GM12878 (cell line): ENCODE measurements around the gene PHC2. TPM values are rescaled to one million over a fixed set of nuclear protein-coding genes. Genes with fewer than 3 reads are reported as not detected.

Source experiments
- ATAC-seq: fragments of 200-7000 bp; cut with Tn5 transposase; 3 replicates; pipeline ENCODE4 v1.9.1; 2020; ENCODE audit warnings: mild to moderate bottlenecking, moderate library complexity
- BruUV-seq: library from RNA; stranded (reverse); fragments of 400-500 nt; replicated peaks from 2 replicates; lab custom pipeline; 2021; lab: Mats Ljungman, UMichigan
- CTCF ChIA-PET: fragments of 300-600 bp; sonication (Branson Sonifier 250); formaldehyde crosslinking; extraction: SDS; loops from one replicate; lab custom pipeline; 2021; ENCODE audit warnings: inconsistent platforms; lab: Yijun Ruan, JAX
- POLR2A ChIA-PET: fragments of 350-600 bp; formaldehyde crosslinking; extraction: SDS; loops from one replicate; lab custom pipeline; 2021; ENCODE audit warnings: inconsistent platforms; lab: Charles Lee
- RAD21 ChIA-PET: fragments of 300-600 bp; sonication (Branson Sonifier 250); formaldehyde crosslinking; loops from one replicate; lab custom pipeline; 2023; ENCODE audit warnings: antibody characterized with exemption; ENCODE audit not compliant: unreplicated experiment; lab: Charles Lee
- SMC1A ChIA-PET: fragments of 300-600 bp; sonication (Branson Sonifier 250); formaldehyde crosslinking; loops from one replicate; lab custom pipeline; 2023; ENCODE audit not compliant: unreplicated experiment, uncharacterized antibody; lab: Charles Lee
- DNase-seq: peaks from one replicate; pipeline ENCODE4 v3.0.0-alpha.2; 2011; ENCODE audit warnings: low read depth, low spot score
- FAIRE-seq: peaks from 3 replicates; lab custom pipeline; 2011; peaks lifted over from hg19 to GRCh38; lab: Jason Lieb, UNC
- H2AFZ ChIP-seq: 2 replicates; pipeline ENCODE4 v1.6.0; 2011; ENCODE audit warnings: low read depth, low read length, control low read depth; ENCODE audit not compliant: control insufficient read depth
- H3K27ac ChIP-seq: 2 replicates; pipeline ENCODE4 v1.5.1; 2011; ENCODE audit warnings: control low read depth; ENCODE audit not compliant: control insufficient read depth, insufficient read depth
- H3K27me3 ChIP-seq, 2 experiments: replicated peaks in 1 of 2; 2 replicates each; pipeline versions ENCODE4 v1.6.0 to v1.6.1; 2011; ENCODE audit warnings: low read length in 1 of 2; ENCODE audit not compliant: control insufficient read depth in 2 of 2, insufficient read depth in 2 of 2
- H3K36me3 ChIP-seq, 2 experiments: 2 replicates each; pipeline ENCODE4 v1.5.1; 2011; ENCODE audit warnings: low read length in 1 of 2; ENCODE audit not compliant: control insufficient read depth in 2 of 2, insufficient read depth in 2 of 2
- H3K4me1 ChIP-seq: 2 replicates; pipeline ENCODE4 v1.6.1; 2011; ENCODE audit warnings: mild to moderate bottlenecking, low read length, moderate library complexity, mixed read lengths; ENCODE audit not compliant: control insufficient read depth, insufficient read depth
- H3K4me2 ChIP-seq: 2 replicates; pipeline ENCODE4 v1.6.0; 2011; ENCODE audit warnings: control low read depth; ENCODE audit not compliant: control insufficient read depth, insufficient read depth
- H3K4me3 ChIP-seq: fragments of 200-600 bp; sonication (generic); 2 replicates; pipeline ENCODE4 v1.5.1; 2016
- H3K79me2 ChIP-seq: 2 replicates; pipeline ENCODE4 v1.6.0; 2011; ENCODE audit warnings: low read length; ENCODE audit not compliant: control insufficient read depth, insufficient read depth
- H3K9ac ChIP-seq: 2 replicates; pipeline ENCODE4 v1.8.0; 2011; ENCODE audit warnings: low read length, control low read depth, mixed read lengths; ENCODE audit not compliant: control insufficient read depth, insufficient read depth
- H3K9me3 ChIP-seq: replicated peaks from 3 replicates; pipeline ENCODE4 v1.5.1; 2011; ENCODE audit warnings: mild to moderate bottlenecking, low read length; ENCODE audit not compliant: control insufficient read depth, insufficient read depth
- H4K20me1 ChIP-seq: 2 replicates; pipeline ENCODE4 v1.6.0; 2011; ENCODE audit not compliant: control insufficient read depth, insufficient read depth
- BCL11A ChIP-seq: IDR thresholded peaks from 2 replicates; pipeline ENCODE4 v1.6.1; 2011; ENCODE audit warnings: low read depth, low read length
- BHLHE40 ChIP-seq, 2 experiments: fragments of 450-650 bp in 1 of 2; IDR thresholded peaks; 2 replicates each; pipeline ENCODE4 v1.6.1; 2011 to 2017; ENCODE audit warnings: low read depth in 2 of 2, borderline replicate concordance in 1 of 2, improper control_type of control experiment in 1 of 2, low read length in 1 of 2, mild to moderate bottlenecking in 1 of 2
- CBFB ChIP-seq: IDR thresholded peaks from 2 replicates; pipeline ENCODE4 v1.6.1; 2016; ENCODE audit warnings: antibody characterized with exemption, low read depth
- DPF2 ChIP-seq: fragments of 450-650 bp; IDR thresholded peaks from 2 replicates; pipeline ENCODE4 v1.6.1; 2017; ENCODE audit warnings: mild to moderate bottlenecking
- ETV6 ChIP-seq, 2 experiments: fragments of 450-650 bp in 1 of 2; IDR thresholded peaks in 1 of 2; conservative IDR thresholded peaks in 1 of 2; 2 replicates each; pipeline ENCODE4 v1.6.1; 2014; ENCODE audit warnings: antibody characterized with exemption in 1 of 2, borderline replicate concordance in 1 of 2, low read depth in 1 of 2, mild to moderate bottlenecking in 1 of 2, moderate library complexity in 1 of 2
- GATAD2B ChIP-seq: fragments of 450-650 bp; conservative IDR thresholded peaks from 2 replicates; pipeline ENCODE4 v1.6.1; 2017; ENCODE audit warnings: low read depth, mild to moderate bottlenecking, moderate library complexity
- JUNB ChIP-seq: IDR thresholded peaks from 2 replicates; pipeline ENCODE4 v1.6.1; 2016; ENCODE audit warnings: antibody characterized with exemption, mild to moderate bottlenecking
- MTA2 ChIP-seq: fragments of 450-650 bp; IDR thresholded peaks from 2 replicates; pipeline ENCODE4 v1.6.1; 2016; ENCODE audit warnings: low read depth, mild to moderate bottlenecking, moderate library complexity
- NR2F1 ChIP-seq: fragments of 450-650 bp; conservative IDR thresholded peaks from 2 replicates; pipeline ENCODE4 v1.6.1; 2017; ENCODE audit warnings: mild to moderate bottlenecking
- POLR2AphosphoS5 ChIP-seq: IDR thresholded peaks from 2 replicates; pipeline ENCODE4 v1.6.1; 2011; ENCODE audit warnings: mild to moderate bottlenecking, low read length, inconsistent platforms
- RELA ChIP-seq: fragments of 450-650 bp; IDR thresholded peaks from 2 replicates; pipeline ENCODE4 v1.8.0; 2014; ENCODE audit warnings: borderline replicate concordance; ENCODE audit not compliant: partially characterized antibody
- SIN3A ChIP-seq: IDR thresholded peaks from 2 replicates; pipeline ENCODE4 v1.6.1; 2012; ENCODE audit warnings: low read depth, low read length, improper control_type of control experiment
- SMARCA5 ChIP-seq: fragments of 450-650 bp; IDR thresholded peaks from 2 replicates; pipeline ENCODE4 v1.6.1; 2017; ENCODE audit warnings: mild to moderate bottlenecking
- SPI1 ChIP-seq: IDR thresholded peaks from 2 replicates; pipeline ENCODE4 v1.6.1; 2011; ENCODE audit warnings: low read depth, mild to moderate bottlenecking, low read length, moderate library complexity, borderline replicate concordance; ENCODE audit not compliant: insufficient read depth
- STAT3 ChIP-seq: IDR thresholded peaks from 2 replicates; pipeline ENCODE4 v1.6.1; 2011; ENCODE audit warnings: low read depth, low read length, improper control_type of control experiment
- TCF12 ChIP-seq: IDR thresholded peaks from 2 replicates; pipeline ENCODE4 v1.6.1; 2011; ENCODE audit warnings: low read depth, mild to moderate bottlenecking, low read length
- ZNF207 ChIP-seq: fragments of 450-650 bp; IDR thresholded peaks from 2 replicates; pipeline ENCODE4 v1.6.1; 2014; ENCODE audit warnings: antibody characterized with exemption, mild to moderate bottlenecking, borderline replicate concordance
- WGBS: methylation state at CpG from one replicate; pipeline ENCODE4 v1.1.6; 2016; ENCODE audit warnings: low lambda C conversion rate; ENCODE audit not compliant: insufficient replicate concordance, insufficient coverage; ENCODE audit errors: missing lambda C conversion rate; 5-methylcytosine and 5-hydroxymethylcytosine counted together
- in situ Hi-C: fragments of 300-500 bp; cut with MboI; formaldehyde crosslinking; loops from 9 replicates; pipeline ENCODE4 v1.14.3; 2018; ENCODE audit warnings: mixed read lengths
- intact Hi-C: fragments of 100-400 bp; cut with micrococcal nuclease; formaldehyde crosslinking; loops from one replicate; pipeline ENCODE4 v1.14.2; 2022; ENCODE audit not compliant: unreplicated experiment
- polyA plus RNA-seq, 11 experiments: library from polyadenylated mRNA; depleted of rRNA in 4 of 11; unstranded in 6 of 11; stranded (reverse) in 5 of 11; fragments of >200 nt; fragmentation: Nextera tagmentation in 4 of 11; fragmentation: Illumina TruSeq in 1 of 11; extraction: Ambion mirVana in 4 of 11; extraction: Trizol in 1 of 11; gene quantifications; 1 replicate in 1 of 11; 2 replicates in 10 of 11; pipeline versions ENCODE4 v1.2.1 to v1.2.3, GENCODE V29; 2011 to 2016; ENCODE audit warnings: inconsistent platforms in 2 of 11, missing spikeins in 2 of 11, low read depth in 1 of 11
- total RNA-seq, 4 experiments: library from RNA; depleted of rRNA in 3 of 4; stranded (reverse); fragments of >200 nt in 3 of 4; fragmentation: Illumina TruSeq in 1 of 4; extraction: Trizol in 1 of 4; gene quantifications; 2 replicates each; pipeline versions ENCODE4 v1.2.1 to v1.2.3, GENCODE V29; 2013 to 2021
- TF ChIP-seq, protein P1 (sequence below): fragments of 450-650 bp; IDR thresholded peaks from 2 replicates; pipeline ENCODE4 v1.6.1; 2016; ENCODE audit warnings: mild to moderate bottlenecking
- TF ChIP-seq, protein P2 (sequence below): fragments of 450-650 bp; IDR thresholded peaks from 2 replicates; pipeline ENCODE4 v1.6.1; 2016; ENCODE audit warnings: mild to moderate bottlenecking

PHC2 gene
- total and polyA plus RNA-seq, 10 of the 15 experiments (the other 5 are each of a cell fraction or from before 2014, with no cell fraction given) = 2.0 to 35.9 (median 16.4) TPM

DNA sequence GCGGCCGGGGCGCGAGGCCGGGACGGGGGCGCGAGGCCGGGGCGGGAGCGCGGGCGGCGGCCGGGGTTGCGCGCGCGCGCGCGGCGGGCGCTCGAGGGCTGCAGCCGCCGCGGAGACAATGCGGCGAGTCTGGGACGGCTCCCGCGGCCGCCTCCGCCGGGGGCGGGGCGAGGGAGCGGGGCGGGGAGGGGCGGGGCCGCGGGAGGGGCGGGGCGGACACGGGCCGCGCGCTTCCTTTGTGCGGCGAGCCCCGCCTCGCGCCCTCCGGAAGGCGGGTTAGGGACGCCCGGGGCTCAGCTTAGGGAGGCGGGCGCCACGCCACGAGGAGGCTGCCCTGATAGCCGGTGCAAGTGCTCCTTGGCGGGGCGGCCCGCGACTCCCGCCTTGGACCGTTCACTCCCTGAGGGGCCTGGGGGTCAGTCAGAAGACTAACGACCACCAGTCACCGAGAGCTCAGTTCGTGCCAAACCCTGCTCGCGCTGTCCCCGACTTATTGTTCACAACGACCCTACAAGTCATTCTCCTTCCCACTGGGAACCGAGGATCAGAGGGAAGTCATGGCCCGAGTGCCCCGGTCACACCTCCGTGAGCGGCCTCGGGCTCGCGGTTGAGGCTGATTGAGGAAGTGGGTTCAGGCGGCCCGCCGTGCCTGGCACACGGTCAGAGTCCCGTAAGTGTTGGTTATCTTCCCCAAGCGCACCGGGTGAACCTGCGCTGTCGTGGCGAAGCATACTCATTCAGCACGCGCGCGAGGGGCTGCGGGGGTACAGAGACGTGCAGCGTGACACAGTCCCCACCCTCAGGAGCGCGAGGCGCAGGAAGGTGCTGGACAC is 80.9 kb downstream of the PHC2 start:
- RAD21 ChIA-PET = interaction anchor here (1.5 kb wide), 1 partner anchor 12 kb away, joined by 7 read pairs; no protein-coding TSS in a partner anchor
- no peak for TF ChIP-seq ETV6 (conservative IDR thresholded peaks at IDR 0.05 in 1 of 2, IDR thresholded peaks at IDR 0.05 in 1 of 2; ENCODE audit: borderline replicate concordance in 1 of 2, low read depth in 1 of 2)
- TF ChIP-seq BCL11A = no peak
- TF ChIP-seq STAT3 = no peak
- TF ChIP-seq, protein P1, sequence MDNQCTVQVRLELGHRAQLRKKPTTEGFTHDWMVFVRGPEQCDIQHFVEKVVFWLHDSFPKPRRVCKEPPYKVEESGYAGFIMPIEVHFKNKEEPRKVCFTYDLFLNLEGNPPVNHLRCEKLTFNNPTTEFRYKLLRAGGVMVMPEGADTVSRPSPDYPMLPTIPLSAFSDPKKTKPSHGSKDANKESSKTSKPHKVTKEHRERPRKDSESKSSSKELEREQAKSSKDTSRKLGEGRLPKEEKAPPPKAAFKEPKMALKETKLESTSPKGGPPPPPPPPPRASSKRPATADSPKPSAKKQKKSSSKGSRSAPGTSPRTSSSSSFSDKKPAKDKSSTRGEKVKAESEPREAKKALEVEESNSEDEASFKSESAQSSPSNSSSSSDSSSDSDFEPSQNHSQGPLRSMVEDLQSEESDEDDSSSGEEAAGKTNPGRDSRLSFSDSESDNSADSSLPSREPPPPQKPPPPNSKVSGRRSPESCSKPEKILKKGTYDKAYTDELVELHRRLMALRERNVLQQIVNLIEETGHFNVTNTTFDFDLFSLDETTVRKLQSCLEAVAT = peak; percentile 69
- peak; percentile 29; the same call in 1 of the 2 replicates for TF ChIP-seq SIN3A
- TF ChIP-seq RELA = peak; percentile 28
- TF ChIP-seq CBFB = peak; percentile 42
- TF ChIP-seq JUNB = no peak
- TF ChIP-seq, protein P2, sequence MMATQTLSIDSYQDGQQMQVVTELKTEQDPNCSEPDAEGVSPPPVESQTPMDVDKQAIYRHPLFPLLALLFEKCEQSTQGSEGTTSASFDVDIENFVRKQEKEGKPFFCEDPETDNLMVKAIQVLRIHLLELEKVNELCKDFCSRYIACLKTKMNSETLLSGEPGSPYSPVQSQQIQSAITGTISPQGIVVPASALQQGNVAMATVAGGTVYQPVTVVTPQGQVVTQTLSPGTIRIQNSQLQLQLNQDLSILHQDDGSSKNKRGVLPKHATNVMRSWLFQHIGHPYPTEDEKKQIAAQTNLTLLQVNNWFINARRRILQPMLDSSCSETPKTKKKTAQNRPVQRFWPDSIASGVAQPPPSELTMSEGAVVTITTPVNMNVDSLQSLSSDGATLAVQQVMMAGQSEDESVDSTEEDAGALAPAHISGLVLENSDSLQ = peak; percentile 10; the same call in 1 of the 2 replicates
- TF ChIP-seq BHLHE40 (IDR thresholded peaks at IDR 0.05; ENCODE audit: borderline replicate concordance in 1 of 2, low read depth in 2 of 2, low read length in 1 of 2) = peak; percentile 35 to 76; a peak in 2 of 4 replicates
- TF ChIP-seq TCF12 = peak; percentile 14; the same call in 1 of the 2 replicates
- TF ChIP-seq GATAD2B = peak; percentile 88
- peak; percentile 91 for TF ChIP-seq SPI1
- TF ChIP-seq SMARCA5 = peak; percentile 72
- TF ChIP-seq NR2F1 = peak; percentile 77
- peak; percentile 69; the same call in 1 of the 2 replicates for TF ChIP-seq ZNF207
- TF ChIP-seq DPF2 = peak; percentile 89
- peak; percentile 84 for TF ChIP-seq POLR2AphosphoS5
- peak; percentile 57; the same call in 1 of the 2 replicates for TF ChIP-seq MTA2

More for the DNA sequence above, 80.9 kb downstream of the PHC2 start:
- POLR2A ChIA-PET = interaction anchor here (0.6 to 2.0 kb wide), 9 partner anchors 12 to 318 kb away, joined by 3 to 11 read pairs (median 5); no protein-coding TSS in a partner anchor
- H3K27ac ChIP-seq = peak overlapping the region; percentile 92
- DNase-seq (no peak), FAIRE-seq (no peak), ATAC-seq (peak; percentile 87)
- in situ Hi-C loops = no loop called here
- peak overlapping the region; percentile 75 for H3K4me3 ChIP-seq
- H3K9me3 ChIP-seq = no peaks in the 10 kb centered on the region
- CTCF ChIA-PET = interaction anchor here (1.0 to 3.0 kb wide), 4 partner anchors 15 to 106 kb away, joined by 3 to 7 read pairs (median 3); no protein-coding TSS in a partner anchor
- peaks cover 18% of the 10 kb centered on the region for H3K4me1 ChIP-seq
- intact Hi-C loops = loop anchor here (10.0 kb wide), 1 partner anchor 225 kb away; no protein-coding TSS in a partner anchor
- TSS peak; percentile 85 for BruUV-seq
- H2AFZ ChIP-seq = peak overlapping the region; percentile 96
- peak overlapping the region; percentile 91 for H3K9ac ChIP-seq
- H3K4me2 ChIP-seq = peak overlapping the region; percentile 98
- H4K20me1 ChIP-seq = no peaks in the 10 kb centered on the region; the same call in 1 of the 2 replicates
- H3K36me3 ChIP-seq = no peaks in the 10 kb centered on the region
- WGBS = under 1% methylated on average over 60 of the region's 104 CpGs
- H3K27me3 ChIP-seq = no peaks in the 10 kb centered on the region
- H3K79me2 ChIP-seq = peaks cover 51% of the 10 kb centered on the region
- SMC1A ChIA-PET = interaction anchor here (0.8 to 3.6 kb wide), 6 partner anchors 7 to 122 kb away, joined by 3 to 16 read pairs (median 4); partner anchors contain the start of gene ZSCAN20
